ENCODE measurements around the gene COBL.

GRCh38 chr7:51082940-51083533, 233.6 kb downstream of the COBL start:
- TF ChIP-seq CTCF (conservative IDR thresholded peaks at IDR 0.05) (no peak), EZH2 (IDR thresholded peaks at IDR 0.05; ENCODE audit: low read depth) (no peak)
